Liver (tissue), 3 donors: Measurements from ENCODE around the gene FAM229B.

Experiments used
- CTCF ChIP-seq: fragments of 150-350 bp; IDR thresholded peaks from 2 replicates; pipeline ENCODE4 v1.5.1; 2017; ENCODE audit warnings: improper control_type of control experiment, low read depth, low read length; ENCODE audit not compliant: missing input control
- SP1 ChIP-seq: IDR thresholded peaks from 2 replicates; pipeline ENCODE4 v1.6.1; 2018; ENCODE audit warnings: antibody characterized with exemption, mild to moderate bottlenecking
- donor health status: healthy.
- donor health status: healthy.

- TF ChIP-seq SP1 = no peak
- TF ChIP-seq CTCF = no peak
These were observed 37.4 kb upstream of the FAM229B start for GRCh38 chr6:112049996-112050395.
